Activated CD8-positive, alpha-beta memory T cell treated with anti-CD3 and anti-CD28 coated beads, Interleukin-2, amount 50 U/mL, for 24 hours (primary cell): ENCODE results near the gene ZDHHC14.
A peak's percentile ranks its signal among the peaks of the same experiment; 100 is the strongest.

ENCODE experiments used
- DNase-seq: peaks from one replicate; pipeline ENCODE4 v3.0.0-alpha.2; 2020; ENCODE audit errors: extremely low read depth

The ZDHHC14 gene

GRCh38 chr6:157667211-157668008 lies 286.4 kb downstream of the ZDHHC14 start:
- DNase-seq: peak; percentile 20

- no peak for DNase-seq
Measured at GRCh38 chr6:157668009-157668401, 287.0 kb downstream of the ZDHHC14 start.

GRCh38 chr6:157668713-157669112 lies 287.7 kb downstream of the ZDHHC14 start:
- no peak for DNase-seq

- no peak for DNase-seq
Measured at GRCh38 chr6:157669323-157669722, 288.3 kb downstream of the ZDHHC14 start.

- DNase-seq: no peak
Measured at GRCh38 chr6:157669747-157670216, 288.8 kb downstream of the ZDHHC14 start.

GRCh38 chr6:157670466-157671186 lies 289.6 kb downstream of the ZDHHC14 start:
- no peak for DNase-seq

- DNase-seq: no peak
Measured at GRCh38 chr6:157672726-157673412, 291.9 kb downstream of the ZDHHC14 start.

- no peak for DNase-seq
Measured at GRCh38 chr6:157673596-157673995, 292.6 kb downstream of the ZDHHC14 start.

- no peak for DNase-seq
Measured at GRCh38 chr6:157674061-157674460, 293.1 kb downstream of the ZDHHC14 start.

- DNase-seq: no peak
Measured at GRCh38 chr6:157675831-157676230, 294.8 kb downstream of the ZDHHC14 start.

GRCh38 chr6:157676241-157676640 lies 295.3 kb downstream of the ZDHHC14 start:
- DNase-seq: no peak

- DNase-seq: no peak
Measured at GRCh38 chr6:157677235-157677634, 296.2 kb downstream of the ZDHHC14 start.

GRCh38 chr6:157679605-157680580 lies 298.9 kb downstream of the ZDHHC14 start:
- no peak for DNase-seq

GRCh38 chr6:157681041-157681650 lies 300.2 kb downstream of the ZDHHC14 start:
- no peak for DNase-seq

- DNase-seq: no peak
Measured at GRCh38 chr6:157682856-157683481, 302.0 kb downstream of the ZDHHC14 start.

GRCh38 chr6:157683707-157684106 lies 302.7 kb downstream of the ZDHHC14 start:
- no peak for DNase-seq

GRCh38 chr6:157684620-157685299 lies 303.8 kb downstream of the ZDHHC14 start:
- DNase-seq: no peak

GRCh38 chr6:157685596-157686280 lies 304.7 kb downstream of the ZDHHC14 start:
- no peak for DNase-seq
